Measurements from ENCODE around the gene CYB561A3. TPM values are rescaled to one million over a fixed set of nuclear protein-coding genes. Genes with fewer than 3 reads are reported as not detected.
A peak's percentile ranks its signal among the peaks of the same experiment; 100 is the strongest.

The CYB561A3 gene
- total RNA-seq, 4 donors from 2014 or later: 68.1 to 157 (median 93.6) TPM

DNA sequence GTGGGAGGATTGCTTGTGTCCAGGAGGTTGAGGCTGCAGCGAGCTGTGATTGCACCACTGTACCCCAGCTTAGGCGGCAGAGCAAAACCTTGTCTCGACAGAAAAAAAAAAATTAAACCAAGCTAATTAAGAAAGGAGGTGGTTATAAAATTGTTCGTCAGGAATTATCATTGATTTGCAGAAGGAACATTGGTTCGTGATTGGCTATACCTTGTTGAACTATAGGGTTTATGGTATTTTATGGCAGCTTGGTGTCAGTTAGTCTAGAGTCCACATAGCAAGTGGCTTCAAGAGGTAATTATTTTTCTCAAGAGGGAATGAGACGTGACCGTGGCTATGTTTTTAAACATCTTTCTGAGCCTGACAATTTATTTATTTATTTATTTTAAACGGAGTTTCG is 19.2 kb upstream of the CYB561A3 start:
- in situ Hi-C loops (cut with MboI; ENCODE audit: low pct_ligation_motif_present in 1 of 4, low pct_unique_long_range_greater_than_20kb in 1 of 4, low sequenced_read_pairs in 3 of 4): loop anchor here in 3 of 4 donors (10.0 to 25.0 kb wide), 2 partner anchors 46 to 119 kb away; partner anchors contain the start of genes DDB1 (in 2 of the 3) and TKFC (in 2 of the 3)
- intact Hi-C loops (cut with DNase I; ENCODE audit: low total_unique reads): no loop called here
- H3K9me3 ChIP-seq: no peaks in the 10 kb centered on the region
- peaks cover 0 to 31% (median 7%) of the 10 kb centered on the region in 4 donors for H3K4me1 ChIP-seq
- no peak for TF ChIP-seq POLR2A (IDR thresholded peaks at IDR 0.05)
- TF ChIP-seq EP300 (IDR thresholded peaks at IDR 0.05; ENCODE audit: low read depth): peak; percentile 21
- DNase-seq: no peak
- H3K27me3 ChIP-seq: no peaks in the 10 kb centered on the region
- WGBS, 2 donors (ENCODE audit: low coverage in 1 of 2): 56 to 65% methylated on average over 9 of the region's 9 CpGs
- H3K36me3 ChIP-seq: no peaks in the 10 kb centered on the region
- H3K27ac ChIP-seq: peak overlapping the region in 3 of 4 donors; percentile 67 to 75 (median 71)
- no peak overlapping the region for H3K4me3 ChIP-seq

DNA sequence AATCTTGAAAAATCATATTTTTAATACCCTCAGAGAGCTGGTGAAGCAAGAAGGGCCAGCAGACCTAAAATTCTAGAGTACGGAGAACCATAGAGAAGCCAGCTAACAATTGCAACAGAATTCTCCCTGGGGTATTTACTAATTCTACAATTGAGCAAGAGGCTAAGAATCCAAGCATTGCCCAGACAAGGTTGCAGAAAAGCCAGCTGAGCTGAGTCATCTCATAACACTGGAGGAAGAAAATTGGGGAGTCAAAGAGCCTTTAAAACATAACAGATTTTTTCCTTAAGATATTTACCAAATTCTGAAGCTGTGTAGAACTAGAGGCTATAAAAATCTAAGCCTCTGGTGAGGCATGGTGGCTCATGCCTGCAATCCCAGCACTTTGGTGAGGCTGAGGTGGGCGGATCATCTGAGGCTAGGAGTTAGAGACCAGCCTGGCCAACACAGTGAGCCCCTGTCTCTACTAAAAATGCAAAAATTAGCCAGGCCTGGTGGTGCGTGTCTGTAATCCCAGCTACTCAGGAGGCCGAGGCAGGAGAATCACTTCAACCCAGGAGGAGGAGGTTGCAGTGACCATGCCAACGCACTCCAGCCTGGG is 17.1 kb upstream of the CYB561A3 start:
- Histone ChIP-seq H3K9me3 (no peaks in the 10 kb centered on the region), H3K27ac (peak overlapping the region; percentile 26 to 67 (median 54)), H3K4me3 (no peak overlapping the region), H3K27me3 (no peaks in the 10 kb centered on the region), H3K36me3 (no peaks in the 10 kb centered on the region), H3K4me1 (peaks cover 0 to 25% (median 5%) of the 10 kb centered on the region in 4 donors)
- no peak for DNase-seq
- in situ Hi-C loops (cut with MboI; ENCODE audit: low pct_ligation_motif_present in 1 of 4, low pct_unique_long_range_greater_than_20kb in 1 of 4, low sequenced_read_pairs in 3 of 4) (loop anchor here in 1 of 4 donors (25.0 kb wide), 1 partner anchor 117 kb away; no protein-coding TSS in a partner anchor), intact Hi-C loops (cut with DNase I; ENCODE audit: low total_unique reads) (no loop called here)
- TF ChIP-seq POLR2AphosphoS5 (IDR thresholded peaks at IDR 0.05) (peak in 2 of 3 donors; percentile 23 to 57), EP300 (IDR thresholded peaks at IDR 0.05; ENCODE audit: low read depth) (no peak)
- 78% methylated on average over 5 of the region's 5 CpGs; no CpG with 5 or more reads in 1 of the 2 donors for WGBS, 2 donors (ENCODE audit: low coverage in 1 of 2)

DNA sequence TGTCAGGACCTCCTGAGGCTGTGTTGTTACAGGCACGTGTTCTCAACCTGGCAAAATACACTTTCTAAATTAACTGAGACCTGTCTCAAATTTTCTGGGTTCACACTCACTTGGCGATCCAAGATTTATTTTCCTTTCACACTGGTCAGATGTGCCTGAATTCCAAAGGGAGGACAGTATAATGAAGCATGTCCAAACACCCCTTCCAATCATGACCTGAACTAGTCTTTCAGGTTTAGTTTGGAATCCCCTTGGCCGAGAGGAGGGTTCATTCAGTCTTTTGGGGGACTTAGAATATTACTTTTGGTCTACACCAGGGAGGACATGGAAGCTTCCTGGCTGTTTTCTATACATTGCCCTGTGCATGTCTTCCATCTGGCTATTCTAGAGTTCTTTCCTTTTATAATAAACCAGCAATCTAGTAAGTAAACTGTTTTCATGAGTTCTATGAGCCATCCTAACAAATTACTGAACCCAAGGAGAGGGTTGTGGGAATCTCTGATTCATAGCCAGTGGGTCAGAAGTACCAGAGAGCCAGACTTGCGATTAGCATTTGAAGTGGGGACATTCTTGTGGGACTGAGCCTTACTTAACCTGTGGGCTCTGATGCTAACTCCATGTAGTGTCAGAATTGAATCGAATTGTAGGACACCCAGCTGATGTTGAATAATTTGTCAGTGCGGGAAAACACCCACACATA is 15.9 kb upstream of the CYB561A3 start:
- intact Hi-C loops (cut with DNase I; ENCODE audit: low total_unique reads): no loop called here
- TF ChIP-seq, protein P1, sequence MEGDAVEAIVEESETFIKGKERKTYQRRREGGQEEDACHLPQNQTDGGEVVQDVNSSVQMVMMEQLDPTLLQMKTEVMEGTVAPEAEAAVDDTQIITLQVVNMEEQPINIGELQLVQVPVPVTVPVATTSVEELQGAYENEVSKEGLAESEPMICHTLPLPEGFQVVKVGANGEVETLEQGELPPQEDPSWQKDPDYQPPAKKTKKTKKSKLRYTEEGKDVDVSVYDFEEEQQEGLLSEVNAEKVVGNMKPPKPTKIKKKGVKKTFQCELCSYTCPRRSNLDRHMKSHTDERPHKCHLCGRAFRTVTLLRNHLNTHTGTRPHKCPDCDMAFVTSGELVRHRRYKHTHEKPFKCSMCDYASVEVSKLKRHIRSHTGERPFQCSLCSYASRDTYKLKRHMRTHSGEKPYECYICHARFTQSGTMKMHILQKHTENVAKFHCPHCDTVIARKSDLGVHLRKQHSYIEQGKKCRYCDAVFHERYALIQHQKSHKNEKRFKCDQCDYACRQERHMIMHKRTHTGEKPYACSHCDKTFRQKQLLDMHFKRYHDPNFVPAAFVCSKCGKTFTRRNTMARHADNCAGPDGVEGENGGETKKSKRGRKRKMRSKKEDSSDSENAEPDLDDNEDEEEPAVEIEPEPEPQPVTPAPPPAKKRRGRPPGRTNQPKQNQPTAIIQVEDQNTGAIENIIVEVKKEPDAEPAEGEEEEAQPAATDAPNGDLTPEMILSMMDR (IDR thresholded peaks at IDR 0.05): no peak
- Histone ChIP-seq H3K4me1 (peaks cover 0 to 25% (median 3%) of the 10 kb centered on the region in 4 donors), H3K36me3 (no peaks in the 10 kb centered on the region), H3K27me3 (no peaks in the 10 kb centered on the region), H3K9me3 (no peaks in the 10 kb centered on the region), H3K27ac (no peak overlapping the region), H3K4me3 (no peak overlapping the region)
- in situ Hi-C loops (cut with MboI; ENCODE audit: low pct_ligation_motif_present in 1 of 4, low pct_unique_long_range_greater_than_20kb in 1 of 4, low sequenced_read_pairs in 3 of 4): loop anchor here in 1 of 4 donors (25.0 kb wide), 1 partner anchor 115 kb away; no protein-coding TSS in a partner anchor
- no peak for DNase-seq
- 84 to 92% methylated on average over 5 to 6 of the region's 6 CpGs for WGBS, 2 donors (ENCODE audit: low coverage in 1 of 2)

DNA sequence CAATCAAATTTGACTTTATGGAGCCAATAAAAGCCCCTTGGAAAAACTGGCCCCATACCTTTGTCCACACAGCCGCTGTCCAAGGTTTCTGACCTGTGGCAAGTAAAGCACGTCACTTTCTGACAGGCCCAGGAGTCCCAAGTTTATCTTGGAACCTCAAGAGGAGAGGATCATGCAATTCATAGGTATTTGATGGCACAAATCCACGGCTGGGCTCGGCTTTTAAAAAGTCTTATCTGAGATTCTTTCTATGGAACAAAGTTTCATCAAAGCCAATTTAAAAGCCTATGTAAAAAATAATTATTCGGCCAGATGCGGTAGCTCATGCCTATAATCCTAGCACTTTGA is 14.1 kb upstream of the CYB561A3 start:
- no peak for DNase-seq
- no peaks in the 10 kb centered on the region for H3K9me3 ChIP-seq
- TF ChIP-seq POLR2A (IDR thresholded peaks at IDR 0.05): no peak
- TF ChIP-seq POLR2AphosphoS5 (IDR thresholded peaks at IDR 0.05): no peak
- peaks cover 0 to 12% (median 0%) of the 10 kb centered on the region in 4 donors for H3K4me1 ChIP-seq
- in situ Hi-C loops (cut with MboI; ENCODE audit: low pct_ligation_motif_present in 1 of 4, low pct_unique_long_range_greater_than_20kb in 1 of 4, low sequenced_read_pairs in 3 of 4): loop anchor here in 1 of 4 donors (25.0 kb wide), 1 partner anchor 113 kb away; no protein-coding TSS in a partner anchor
- H3K27ac ChIP-seq: no peak overlapping the region
- no peak overlapping the region for H3K4me3 ChIP-seq
- intact Hi-C loops (cut with DNase I; ENCODE audit: low total_unique reads): no loop called here
- H3K27me3 ChIP-seq: no peaks in the 10 kb centered on the region
- no peaks in the 10 kb centered on the region for H3K36me3 ChIP-seq
- WGBS, 2 donors (ENCODE audit: low coverage in 1 of 2): 84% methylated on average over 6 of the region's 6 CpGs; no CpG with 5 or more reads in 1 of the 2 donors

DNA sequence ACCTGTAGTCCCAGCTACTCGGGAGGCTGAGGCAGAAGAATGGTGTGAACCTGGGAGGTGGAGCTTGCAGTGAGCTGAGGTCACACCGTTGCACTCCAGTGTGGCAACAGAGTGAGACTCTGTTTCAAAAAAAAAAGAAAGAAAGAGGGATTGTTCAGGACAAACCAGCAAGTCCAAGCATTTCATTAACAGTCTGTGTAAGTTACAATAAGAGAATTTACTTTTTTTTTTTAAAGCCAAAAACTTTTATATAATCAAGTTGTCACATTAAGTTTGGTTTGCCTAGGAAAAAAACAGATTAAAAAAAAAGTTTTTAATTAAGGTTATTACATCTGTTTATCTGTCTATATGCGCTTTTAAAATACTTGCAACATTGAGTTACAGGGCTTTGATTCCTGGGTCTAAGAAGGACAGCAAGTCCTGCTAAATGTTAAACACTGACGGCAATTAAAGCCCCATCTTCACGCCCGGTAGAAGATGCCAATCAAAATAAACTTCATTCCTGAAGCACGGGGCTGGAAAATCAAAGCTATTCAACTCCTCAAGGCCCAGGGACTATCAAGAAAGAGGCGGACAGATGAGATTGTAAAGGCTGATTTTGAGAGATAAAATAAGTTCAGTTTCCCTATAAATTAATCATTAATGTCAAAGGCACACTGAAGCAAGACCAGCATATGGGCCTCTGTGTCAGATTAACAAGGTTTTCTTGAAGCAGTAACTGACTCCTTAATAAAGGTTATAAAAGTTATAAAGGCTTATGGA is 11.2 kb upstream of the CYB561A3 start:
- H3K9me3 ChIP-seq: no peaks in the 10 kb centered on the region
- H3K27ac ChIP-seq: no peak overlapping the region
- no peak overlapping the region for H3K4me3 ChIP-seq
- peaks cover 0 to 16% (median 5%) of the 10 kb centered on the region in 4 donors for H3K36me3 ChIP-seq
- intact Hi-C loops (cut with DNase I; ENCODE audit: low total_unique reads) (no loop called here), in situ Hi-C loops (cut with MboI; ENCODE audit: low pct_ligation_motif_present in 1 of 4, low pct_unique_long_range_greater_than_20kb in 1 of 4, low sequenced_read_pairs in 3 of 4) (no loop called here)
- 86 to 96% methylated on average over 8 of the region's 8 CpGs for WGBS, 2 donors (ENCODE audit: low coverage in 1 of 2)
- no peaks in the 10 kb centered on the region for H3K4me1 ChIP-seq
- TF ChIP-seq, protein P1 (IDR thresholded peaks at IDR 0.05): no peak
- TF ChIP-seq POLR2A (IDR thresholded peaks at IDR 0.05) (no peak), EP300 (IDR thresholded peaks at IDR 0.05; ENCODE audit: low read depth) (no peak), POLR2AphosphoS5 (IDR thresholded peaks at IDR 0.05) (no peak)
- no peaks in the 10 kb centered on the region for H3K27me3 ChIP-seq
- DNase-seq: no peak
